MM.1S (cell line): ENCODE data around the gene AP1G1.

Experiments
- CTCF ChIP-seq: fragments of 300-600 bp; sonication (generic); IDR thresholded peaks from 2 replicates; pipeline ENCODE4 v1.5.1; 2016; ENCODE audit warnings: antibody characterized with exemption, low read length, mixed read lengths
- EZH2 ChIP-seq: fragments of 300-600 bp; sonication (generic); optimal IDR thresholded peaks from 2 replicates; pipeline ENCODE3; 2017; ENCODE audit warnings: low read depth, mild to moderate bottlenecking, antibody characterized with exemption, low read length, mixed read lengths

- TF ChIP-seq CTCF (no peak), EZH2 (no peak)
Observed at GRCh38 chr16:71769222-71769621, 39.4 kb downstream of the AP1G1 start.
